HG03342 (cell line): Measurements from ENCODE around the gene ADPRH.
A peak's percentile ranks its signal among the peaks of the same experiment; 100 is the strongest.
"Not testable (repeated sequence)": the region's sequence is repeated elsewhere in the genome, so short reads cannot be mapped to it uniquely, and the experiment has no call there.

Experiments used
- ATAC-seq: cut with Tn5 transposase; IDR thresholded peaks from one replicate; pipeline ENCODE4 v1.9.1; 2021; ENCODE audit warnings: mild to moderate bottlenecking, moderate library complexity; ENCODE audit not compliant: unreplicated experiment

The ADPRH gene

GRCh38 chr3:119559441-119559963 is 19.8 kb upstream of the ADPRH start, which contains the start of gene CD80:
TSS of gene CD80 (minus strand) at chr3:119559614. CDS start at chr3:119557728, 1,886 bp downstream.
- peak; percentile 58 for ATAC-seq

GRCh38 chr3:119560160-119560559 is 19.1 kb upstream of the ADPRH start:
- ATAC-seq, result no peak

- ATAC-seq, result peak; percentile 71
These were observed 16.9 kb upstream of the ADPRH start for GRCh38 chr3:119562307-119562961.

GRCh38 chr3:119563334-119563733 is 16.0 kb upstream of the ADPRH start:
- not testable (repeated sequence) for ATAC-seq

- no peak for ATAC-seq
These were observed 10.1 kb upstream of the ADPRH start for GRCh38 chr3:119569156-119569555.

GRCh38 chr3:119570229-119570628 is 9.1 kb upstream of the ADPRH start:
- peak; percentile 80 for ATAC-seq

GRCh38 chr3:119571230-119571629 is 8.1 kb upstream of the ADPRH start:
- no peak for ATAC-seq

- no peak for ATAC-seq
These were observed 7.6 kb upstream of the ADPRH start for GRCh38 chr3:119571688-119572087.

- ATAC-seq, result no peak
These were observed 3.8 kb upstream of the ADPRH start for GRCh38 chr3:119575507-119575906.

GRCh38 chr3:119580067-119580760 is 922 bp downstream of the ADPRH start:
- peak; percentile 67 for ATAC-seq

- ATAC-seq, result no peak
These were observed 2.9 kb downstream of the ADPRH start for GRCh38 chr3:119582178-119582577.

- ATAC-seq, result no peak
These were observed 5.9 kb downstream of the ADPRH start for GRCh38 chr3:119585208-119585607.

- no peak for ATAC-seq
These were observed 6.7 kb downstream of the ADPRH start for GRCh38 chr3:119585856-119586570.

GRCh38 chr3:119586733-119587172 is 7.5 kb downstream of the ADPRH start:
- no peak for ATAC-seq

- ATAC-seq, result no peak
These were observed 8.8 kb downstream of the ADPRH start for GRCh38 chr3:119588112-119588511.

GRCh38 chr3:119589102-119589773 is 9.9 kb downstream of the ADPRH start:
- no peak for ATAC-seq

- ATAC-seq, result no peak
These were observed 11.4 kb downstream of the ADPRH start for GRCh38 chr3:119590706-119591105.

GRCh38 chr3:119592861-119593260 is 13.6 kb downstream of the ADPRH start:
- no peak for ATAC-seq

GRCh38 chr3:119594066-119594465 is 14.8 kb downstream of the ADPRH start:
- ATAC-seq, result no peak

GRCh38 chr3:119594929-119595328 is 15.6 kb downstream of the ADPRH start:
- ATAC-seq, result not testable (repeated sequence)
